ENCODE measurements around the gene ARHGAP9. TPM values are rescaled to one million over a fixed set of nuclear protein-coding genes. Genes with fewer than 3 reads are reported as not detected.

Gene ARHGAP9
- total RNA-seq, result not detected in 2 replicates

GRCh38 chr12:57479376-57480115 is at the start of gene ARHGAP9:
Gene ARHGAP9, minus strand, starts transcription at chr12:57479866. Its CDS starts 460 bp downstream, at chr12:57479406.

GRCh38 chr12:57522011-57522886 is 42.6 kb upstream of the ARHGAP9 start, which contains the start of gene MBD6:
Gene MBD6, plus strand, starts transcription at chr12:57522824. Its CDS starts 1,480 bp downstream, at chr12:57524304.

GRCh38 chr12:57520053-57520818 is 40.6 kb upstream of the ARHGAP9 start, which contains the start of gene DDIT3:
Gene DDIT3, minus strand, starts transcription at chr12:57520514. Its CDS starts 3,108 bp downstream, at chr12:57517406.

GRCh38 chr12:57487597-57488401 is 8.1 kb upstream of the ARHGAP9 start, which contains the start of gene MARS1:
Gene MARS1, plus strand, starts transcription at chr12:57488068. Its CDS starts 23 bp downstream, at chr12:57488091.

GRCh38 chr12:57459750-57460467 is 19.8 kb downstream of the ARHGAP9 start, which contains the start of gene GLI1:
Gene GLI1, plus strand, starts transcription at chr12:57459785. Its CDS starts 3,907 bp downstream, at chr12:57463692.

GRCh38 chr12:57454566-57455373 is 24.9 kb downstream of the ARHGAP9 start, which contains the start of gene INHBE:
Gene INHBE, plus strand, starts transcription at chr12:57455307. Its CDS starts 230 bp downstream, at chr12:57455537.

GRCh38 chr12:57434517-57435223 is 45.0 kb downstream of the ARHGAP9 start, which contains the start of gene INHBC:
Gene INHBC, plus strand, starts transcription at chr12:57434784. Its CDS starts 103 bp downstream, at chr12:57434887.

GRCh38 chr12:57430931-57431566 is 48.6 kb downstream of the ARHGAP9 start, which contains the start of gene R3HDM2:
Gene R3HDM2, minus strand, starts transcription at chr12:57431043. Its CDS starts 120,615 bp downstream, at chr12:57310428.

Other genes with a start within 250 kb of the ARHGAP9 start
- gene STAC3, start 228.7 kb downstream of the ARHGAP9 start, total RNA-seq, result 0.40 and 0.50 TPM in 2 replicates
- 7.8 and 14.9 TPM in 2 replicates for gene R3HDM2, start 48.8 kb downstream of the ARHGAP9 start, total RNA-seq
- gene INHBC, start 45.1 kb downstream of the ARHGAP9 start, total RNA-seq, result not detected in 2 replicates
- gene INHBE, start 24.6 kb downstream of the ARHGAP9 start, total RNA-seq, result 0.06 TPM in 1 of 2 replicates, not detected in the other
- 0.13 and 0.31 TPM in 2 replicates for gene GLI1, start 20.1 kb downstream of the ARHGAP9 start, total RNA-seq
- gene MARS1, start 8.2 kb upstream of the ARHGAP9 start, total RNA-seq, result 117 and 143 TPM in 2 replicates
- gene DDIT3, start 40.6 kb upstream of the ARHGAP9 start, total RNA-seq, result 36.1 and 51.7 TPM in 2 replicates
- 4.2 and 9.2 TPM in 2 replicates for gene MBD6, start 43.0 kb upstream of the ARHGAP9 start, total RNA-seq
- gene DCTN2, start 67.3 kb upstream of the ARHGAP9 start, total RNA-seq, result 77.5 and 94.4 TPM in 2 replicates
- gene KIF5A, start 70.2 kb upstream of the ARHGAP9 start, total RNA-seq, result 0.06 and 0.26 TPM in 2 replicates
- 13.5 and 18.1 TPM in 2 replicates for gene PIP4K2C, start 111.3 kb upstream of the ARHGAP9 start, total RNA-seq
- 13.2 and 15.7 TPM in 2 replicates for gene DTX3, start 125.0 kb upstream of the ARHGAP9 start, total RNA-seq
- gene ARHGEF25, start 131.6 kb upstream of the ARHGAP9 start, total RNA-seq, result 16.8 and 18.8 TPM in 2 replicates
- 1.5 and 2.6 TPM in 2 replicates for gene B4GALNT1, start 153.3 kb upstream of the ARHGAP9 start, total RNA-seq
- gene OS9, start 214.3 kb upstream of the ARHGAP9 start, total RNA-seq, result 220 and 268 TPM in 2 replicates